GM23248 (cell line): ENCODE data around the gene GALNT13. TPM values are rescaled to one million over a fixed set of nuclear protein-coding genes. Genes with fewer than 3 reads are reported as not detected.

Experiments
- DNase-seq: peaks from one replicate; pipeline ENCODE4 v3.0.0-alpha.2; 2015
- H2AFZ ChIP-seq: fragments of 200-600 bp; sonication (generic); 2 replicates; pipeline ENCODE4 v1.6.1; 2016; ENCODE audit warnings: antibody characterized with exemption
- H3F3A ChIP-seq: fragments of 200-600 bp; sonication (generic); 2 replicates; pipeline ENCODE4 v1.6.1; 2016; ENCODE audit warnings: mild to moderate bottlenecking, antibody characterized with exemption, mixed run types; ENCODE audit not compliant: insufficient read depth
- H3K27ac ChIP-seq: fragments of 200-600 bp; sonication (generic); 2 replicates; pipeline ENCODE4 v1.5.1; 2016; ENCODE audit warnings: mild to moderate bottlenecking
- H3K27me3 ChIP-seq: fragments of 200-600 bp; sonication (generic); replicated peaks from 2 replicates; pipeline ENCODE4 v1.6.1; 2016; ENCODE audit warnings: mild to moderate bottlenecking; ENCODE audit not compliant: insufficient read depth
- H3K36me3 ChIP-seq: fragments of 200-600 bp; sonication (generic); 2 replicates; pipeline ENCODE4 v1.6.1; 2016; ENCODE audit warnings: low read depth, mild to moderate bottlenecking
- H3K4me1 ChIP-seq: fragments of 200-600 bp; sonication (generic); 2 replicates; pipeline ENCODE4 v1.6.1; 2016; ENCODE audit warnings: mild to moderate bottlenecking; ENCODE audit not compliant: insufficient read depth
- H3K4me2 ChIP-seq: fragments of 200-600 bp; sonication (generic); one replicate; pipeline ENCODE4 v1.6.1; 2016; ENCODE audit warnings: mild to moderate bottlenecking; ENCODE audit not compliant: unreplicated experiment
- H3K4me3 ChIP-seq: fragments of 200-600 bp; sonication (generic); 2 replicates; pipeline ENCODE4 v1.5.1; 2016; ENCODE audit warnings: mild to moderate bottlenecking
- H3K79me2 ChIP-seq: fragments of 200-600 bp; sonication (generic); 2 replicates; pipeline ENCODE4 v1.6.1; 2016; ENCODE audit warnings: mild to moderate bottlenecking; ENCODE audit not compliant: insufficient read depth
- H3K9ac ChIP-seq: fragments of 200-600 bp; sonication (generic); 2 replicates; pipeline ENCODE4 v1.6.1; 2016; ENCODE audit warnings: mild to moderate bottlenecking
- H3K9me2 ChIP-seq: fragments of 200-600 bp; sonication (generic); 2 replicates; pipeline ENCODE4 v1.6.1; 2016; ENCODE audit warnings: mixed run types, mild to moderate bottlenecking, moderate library complexity; ENCODE audit not compliant: insufficient read depth
- H3K9me3 ChIP-seq: fragments of 200-600 bp; sonication (generic); one replicate; pipeline ENCODE4 v1.6.1; 2017; ENCODE audit warnings: low read depth
- H4K20me1 ChIP-seq: fragments of 200-600 bp; sonication (generic); 2 replicates; pipeline ENCODE4 v1.6.0; 2016; ENCODE audit not compliant: insufficient read depth
- EZH2 ChIP-seq: fragments of 200-600 bp; sonication (generic); IDR thresholded peaks from 2 replicates; pipeline ENCODE4 v1.6.1; 2018; ENCODE audit warnings: antibody characterized with exemption, mild to moderate bottlenecking; ENCODE audit not compliant: insufficient read depth, poor library complexity, severe bottlenecking
- EZH2phosphoT487 ChIP-seq: fragments of 200-600 bp; sonication (generic); IDR thresholded peaks from 2 replicates; pipeline ENCODE4 v1.6.1; 2018; ENCODE audit warnings: antibody characterized with exemption, moderate library complexity, mild to moderate bottlenecking, low read depth; ENCODE audit not compliant: insufficient read depth
- WGBS, 2 experiments: methylation state at CpG; one replicate each; pipeline ENCODE4 v1.1.6; 2015 to 2017; ENCODE audit warnings: low lambda C conversion rate in 2 of 2, low coverage in 1 of 2; ENCODE audit errors: missing lambda C conversion rate in 2 of 2; 5-methylcytosine and 5-hydroxymethylcytosine counted together
- in situ Hi-C: fragments of 300-500 bp; cut with MboI; formaldehyde crosslinking; loops from 2 replicates; pipeline ENCODE4 v1.15.0; 2020
- polyA plus RNA-seq: library from polyadenylated mRNA; unstranded; fragments of >200 nt; fragmentation: Nextera tagmentation; extraction: Ambion mirVana; gene quantifications from 2 replicates; pipeline ENCODE4 v1.2.1, GENCODE V29; 2016
- total RNA-seq: library from RNA; depleted of rRNA; stranded (reverse); fragments of >200 nt; shearing (Covaris generic); gene quantifications from 2 replicates; pipeline ENCODE4 v1.2.3, GENCODE V29; 2014

Gene GALNT13
- total and polyA plus RNA-seq, 2 experiments from 2014 or later, result 0.11 TPM; not detected in 1

DNA sequence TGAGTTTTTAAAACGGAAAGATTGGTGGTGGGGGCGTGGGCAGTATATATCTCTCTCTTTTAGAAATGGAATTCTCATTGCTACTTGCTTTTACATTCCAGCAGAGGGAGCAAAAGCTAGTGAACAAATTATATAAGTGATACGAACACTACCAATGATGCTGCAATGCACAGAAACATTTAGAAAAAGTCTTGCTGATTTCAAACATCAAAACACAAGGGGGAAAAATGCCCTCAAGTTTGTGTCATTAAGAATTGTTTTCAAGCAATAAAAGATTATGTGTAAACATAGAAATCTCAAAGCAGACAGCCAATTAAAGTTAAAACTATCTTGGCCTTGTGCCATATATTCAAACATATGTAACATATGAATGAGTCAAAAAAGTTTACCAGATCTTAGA is 530.5 kb downstream of the GALNT13 start:
- no peak overlapping the region for H3K9ac ChIP-seq
- H3K36me3 ChIP-seq, result no peaks in the 10 kb centered on the region
- no peaks in the 10 kb centered on the region for H3F3A ChIP-seq
- no peaks in the 10 kb centered on the region for H3K27me3 ChIP-seq
- no peak overlapping the region for H2AFZ ChIP-seq
- no peak overlapping the region for H3K4me2 ChIP-seq
- no peaks in the 10 kb centered on the region for H4K20me1 ChIP-seq
- H3K4me3 ChIP-seq, result no peak overlapping the region
- DNase-seq, result peak; percentile 73
- H3K27ac ChIP-seq, result no peak overlapping the region
- no peaks in the 10 kb centered on the region for H3K9me3 ChIP-seq
- in situ Hi-C loops, result no loop called here
- no peaks in the 10 kb centered on the region for H3K79me2 ChIP-seq
- TF ChIP-seq EZH2phosphoT487 (no peak), EZH2 (no peak)
- WGBS, 2 experiments, result 2 to 6% methylated on average over 3 of the region's 3 CpGs
- no peaks in the 10 kb centered on the region for H3K4me1 ChIP-seq
- H3K9me2 ChIP-seq, result no peaks in the 10 kb centered on the region

GRCh38 chr2:154403242-154403790 is 531.6 kb downstream of the GALNT13 start:
- in situ Hi-C loops, result no loop called here
- WGBS, 2 experiments, result 54 to 65% methylated on average over 3 of the region's 3 CpGs

DNA sequence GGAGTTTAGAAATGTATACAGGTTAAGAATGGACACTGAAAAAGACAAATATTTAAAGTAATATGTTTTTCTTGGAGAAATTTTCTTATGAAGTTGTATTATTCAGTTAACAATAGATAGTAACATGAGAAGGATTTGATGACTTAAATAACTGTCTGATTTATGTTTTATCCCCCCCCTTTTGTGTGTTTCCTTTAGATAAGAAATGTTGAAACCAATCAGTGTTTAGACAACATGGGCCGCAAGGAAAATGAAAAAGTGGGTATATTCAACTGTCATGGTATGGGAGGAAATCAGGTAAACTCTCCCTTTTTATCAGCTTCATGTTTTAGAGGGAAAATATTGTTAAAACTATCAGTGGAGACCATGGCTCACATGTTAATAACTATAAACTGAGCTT is 537.1 kb downstream of the GALNT13 start:
- in situ Hi-C loops, result no loop called here
- H3K9me3 ChIP-seq, result no peaks in the 10 kb centered on the region
- no peaks in the 10 kb centered on the region for H3K27me3 ChIP-seq
- TF ChIP-seq EZH2phosphoT487, result no peak
- no peak for TF ChIP-seq EZH2
- no peaks in the 10 kb centered on the region for H3K36me3 ChIP-seq
- no peaks in the 10 kb centered on the region for H3K4me1 ChIP-seq
- DNase-seq, result no peak
- 61 to 63% methylated on average over 1 of the region's 1 CpG for WGBS, 2 experiments
- H2AFZ ChIP-seq, result no peak overlapping the region
- H3K79me2 ChIP-seq, result no peaks in the 10 kb centered on the region
- no peak overlapping the region for H3K27ac ChIP-seq
- H3F3A ChIP-seq, result no peaks in the 10 kb centered on the region
- no peak overlapping the region for H3K9ac ChIP-seq
- no peaks in the 10 kb centered on the region for H3K9me2 ChIP-seq
- no peak overlapping the region for H3K4me2 ChIP-seq
- H3K4me3 ChIP-seq, result no peak overlapping the region
- no peaks in the 10 kb centered on the region for H4K20me1 ChIP-seq

More at GRCh38 chr2:154403242-154403790, 531.6 kb downstream of the GALNT13 start:
- TF ChIP-seq EZH2phosphoT487 (no peak), EZH2 (no peak)
- H2AFZ ChIP-seq, result no peak overlapping the region
- no peaks in the 10 kb centered on the region for H3K4me1 ChIP-seq
- H3K36me3 ChIP-seq, result no peaks in the 10 kb centered on the region
- H3K9me3 ChIP-seq, result no peaks in the 10 kb centered on the region
- no peak overlapping the region for H3K4me3 ChIP-seq
- no peak overlapping the region for H3K27ac ChIP-seq
- no peak for DNase-seq
- no peaks in the 10 kb centered on the region for H3K79me2 ChIP-seq
- no peaks in the 10 kb centered on the region for H4K20me1 ChIP-seq
- H3K4me2 ChIP-seq, result no peak overlapping the region
- H3K9me2 ChIP-seq, result no peaks in the 10 kb centered on the region
- no peak overlapping the region for H3K9ac ChIP-seq
- no peaks in the 10 kb centered on the region for H3F3A ChIP-seq
- no peaks in the 10 kb centered on the region for H3K27me3 ChIP-seq

GRCh38 chr2:154422251-154422650 is 550.5 kb downstream of the GALNT13 start:
- Histone ChIP-seq H3K9me3 (no peaks in the 10 kb centered on the region), H3K27ac (no peak overlapping the region), H4K20me1 (no peaks in the 10 kb centered on the region), H3F3A (no peaks in the 10 kb centered on the region), H3K4me3 (no peak overlapping the region), H3K27me3 (no peaks in the 10 kb centered on the region), H3K4me1 (no peaks in the 10 kb centered on the region), H2AFZ (no peak overlapping the region), H3K9me2 (no peaks in the 10 kb centered on the region; the same call in 1 of the 2 replicates), H3K4me2 (no peak overlapping the region), H3K36me3 (no peaks in the 10 kb centered on the region), H3K9ac (no peak overlapping the region), H3K79me2 (no peaks in the 10 kb centered on the region)
- in situ Hi-C loops, result no loop called here
- DNase-seq, result no peak
- TF ChIP-seq EZH2phosphoT487 (no peak), EZH2 (no peak)
- 13 to 25% methylated on average over 1 of the region's 1 CpG for WGBS, 2 experiments

- H3K4me3 ChIP-seq, result no peak overlapping the region
- no peaks in the 10 kb centered on the region for H3K36me3 ChIP-seq
- H4K20me1 ChIP-seq, result no peaks in the 10 kb centered on the region
- WGBS, 2 experiments, result 60 to 71% methylated on average over 2 of the region's 2 CpGs
- H3F3A ChIP-seq, result no peaks in the 10 kb centered on the region
- TF ChIP-seq EZH2phosphoT487 (no peak), EZH2 (no peak)
- in situ Hi-C loops, result no loop called here
- no peak overlapping the region for H3K4me2 ChIP-seq
- no peaks in the 10 kb centered on the region for H3K27me3 ChIP-seq
- H3K9ac ChIP-seq, result no peak overlapping the region
- H3K4me1 ChIP-seq, result no peaks in the 10 kb centered on the region
- H2AFZ ChIP-seq, result no peak overlapping the region
- no peak for DNase-seq
- H3K27ac ChIP-seq, result no peak overlapping the region
- H3K79me2 ChIP-seq, result no peaks in the 10 kb centered on the region
- no peaks in the 10 kb centered on the region for H3K9me3 ChIP-seq
- no peaks in the 10 kb centered on the region; the same call in 1 of the 2 replicates for H3K9me2 ChIP-seq
Observed at GRCh38 chr2:154425994-154426393, 554.3 kb downstream of the GALNT13 start.
